Activated T-cell treated with anti-CD3 and anti-CD28 coated beads, Interleukin-2, amount 50 U/mL, for 72 hours (primary cell): ENCODE results near the gene EFCAB7. TPM values are rescaled to one million over a fixed set of nuclear protein-coding genes. Genes with fewer than 3 reads are reported as not detected.

Experiments
- ATAC-seq, 2 donors: fragments of 150-1000 bp; cut with Tn5 transposase; replicated peaks in 1 of 2; 2 replicates each; pipeline ENCODE4 v1.10.0; 2021; ENCODE audit warnings: moderate library complexity in 2 of 2, mild to moderate bottlenecking in 1 of 2
- DNase-seq, 2 donors: peaks; one replicate each; pipeline ENCODE4 v3.0.0; 2021 to 2022; ENCODE audit warnings: mixed read lengths in 1 of 2
- H3K27ac Mint-ChIP-seq: one replicate; pipeline ENCODE4 v1.8.0; 2022; ENCODE audit warnings: mild to moderate bottlenecking, moderate library complexity, mixed read lengths
- H3K27me3 Mint-ChIP-seq: one replicate; pipeline ENCODE4 v1.8.0; 2022; ENCODE audit warnings: low read depth, mixed read lengths
- H3K36me3 Mint-ChIP-seq, 2 donors: one replicate each; pipeline ENCODE4 v1.8.0; 2022; ENCODE audit warnings: mixed read lengths in 2 of 2, mild to moderate bottlenecking in 1 of 2; ENCODE audit not compliant: insufficient read depth in 2 of 2
- H3K4me1 Mint-ChIP-seq: one replicate; pipeline ENCODE4 v1.8.0; 2022; ENCODE audit warnings: low read depth, mixed read lengths
- H3K4me3 Mint-ChIP-seq, 2 donors: one replicate each; pipeline ENCODE4 v1.8.0; 2022; ENCODE audit warnings: mild to moderate bottlenecking in 2 of 2, mixed read lengths in 2 of 2, moderate library complexity in 2 of 2
- H3K9me3 Mint-ChIP-seq, 2 donors: one replicate each; pipeline ENCODE4 v1.8.0; 2022; ENCODE audit warnings: mixed read lengths in 2 of 2
- total RNA-seq, 2 donors: library from RNA; stranded (reverse); gene quantifications; one replicate each; pipeline ENCODE4 v1.2.3, GENCODE V29; 2022

EFCAB7 gene
- total RNA-seq, 2 donors from 2014 or later: 7.2 to 7.5 TPM

DNA sequence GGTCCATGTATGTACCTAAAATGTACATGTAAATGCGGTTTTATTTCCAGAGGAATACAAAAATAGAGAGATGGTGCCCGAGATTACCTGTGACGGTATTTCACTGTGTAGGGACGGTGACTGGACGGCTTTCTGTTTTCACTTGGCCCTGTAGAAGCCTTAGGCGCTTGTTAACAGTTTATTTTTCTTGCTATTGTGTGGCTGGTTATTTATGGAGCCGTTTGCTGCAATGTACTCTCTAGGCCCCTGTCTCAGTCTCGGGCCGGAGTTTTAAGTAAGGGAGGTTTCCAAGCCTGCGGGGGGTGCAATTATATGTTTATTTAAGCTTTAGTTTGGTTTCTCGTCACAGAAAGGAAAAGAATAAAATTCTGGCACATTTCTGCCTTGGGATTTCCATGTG lies 413 bp downstream of the EFCAB7 start:
- peak overlapping the region; percentile 100 for H3K27ac Mint-ChIP-seq
- peak overlapping the region; percentile 94 to 100 for H3K4me3 Mint-ChIP-seq
- DNase-seq (peak in 1 of 2 donors; percentile 1), ATAC-seq (peak; percentile 18 to 26)
- H3K4me1 Mint-ChIP-seq: peaks cover 34% of the 10 kb centered on the region
- no peaks in the 10 kb centered on the region for H3K9me3 Mint-ChIP-seq
- peaks cover 2 to 8% of the 10 kb centered on the region in 2 donors for H3K36me3 Mint-ChIP-seq
- no peaks in the 10 kb centered on the region for H3K27me3 Mint-ChIP-seq

DNA sequence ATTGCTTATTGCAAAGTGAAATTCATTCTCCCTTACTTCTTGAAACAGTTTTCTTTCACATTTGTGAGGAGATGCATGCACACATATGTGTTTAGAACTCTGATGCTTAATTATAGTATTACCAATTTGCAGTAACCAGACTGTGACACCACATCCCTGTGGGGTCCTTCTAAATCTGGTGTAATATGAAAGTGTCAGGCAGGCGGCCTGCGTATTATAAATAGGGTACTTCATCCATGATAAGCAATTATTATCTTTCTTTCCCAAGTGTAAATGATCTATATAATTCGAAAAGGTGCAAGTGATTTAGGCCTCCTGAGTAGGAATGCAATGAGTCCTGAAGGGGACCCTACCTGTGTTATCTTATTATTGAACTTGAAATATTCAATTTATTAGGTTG lies 876 bp downstream of the EFCAB7 start:
- H3K4me1 Mint-ChIP-seq: peaks cover 34% of the 10 kb centered on the region
- DNase-seq (no peak), ATAC-seq (no peak)
- H3K9me3 Mint-ChIP-seq: no peaks in the 10 kb centered on the region
- H3K4me3 Mint-ChIP-seq: peak overlapping the region; percentile 94 to 100
- peak overlapping the region; percentile 100 for H3K27ac Mint-ChIP-seq
- H3K36me3 Mint-ChIP-seq: peaks cover 2 to 8% of the 10 kb centered on the region in 2 donors
- H3K27me3 Mint-ChIP-seq: no peaks in the 10 kb centered on the region

GRCh38 chr1:63532727-63533126 lies 9.4 kb downstream of the EFCAB7 start:
- ATAC-seq (no peak), DNase-seq (no peak)
- Mint-ChIP-seq H3K4me1 (no peaks in the 10 kb centered on the region), H3K27me3 (no peaks in the 10 kb centered on the region), H3K9me3 (no peaks in the 10 kb centered on the region), H3K4me3 (no peak overlapping the region), H3K27ac (no peak overlapping the region), H3K36me3 (peaks cover 0 to 5% of the 10 kb centered on the region in 2 donors)

DNA sequence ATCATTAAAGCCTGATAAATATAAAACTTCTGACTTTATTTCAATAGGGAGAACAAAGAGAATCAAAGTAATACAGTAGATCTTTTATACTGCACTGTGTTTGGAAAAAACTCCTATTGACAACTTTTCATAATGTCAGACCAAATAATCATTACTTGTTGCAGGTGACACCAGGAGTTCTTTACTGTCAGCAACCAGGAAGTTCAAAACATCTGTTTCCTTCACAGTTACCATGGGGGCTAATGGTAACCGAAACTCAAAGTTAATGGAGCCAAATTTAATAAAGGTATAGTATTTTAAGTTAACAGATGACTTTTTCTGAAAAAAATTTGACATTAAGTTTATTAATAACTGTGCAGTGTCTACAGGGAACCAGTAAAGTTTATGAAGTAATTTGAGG lies 10.6 kb downstream of the EFCAB7 start:
- H3K27ac Mint-ChIP-seq: no peak overlapping the region
- no peak for DNase-seq
- no peak for ATAC-seq
- H3K27me3 Mint-ChIP-seq: no peaks in the 10 kb centered on the region
- H3K9me3 Mint-ChIP-seq: no peaks in the 10 kb centered on the region
- H3K4me1 Mint-ChIP-seq: no peaks in the 10 kb centered on the region
- peaks cover 0 to 2% of the 10 kb centered on the region in 2 donors for H3K36me3 Mint-ChIP-seq
- no peak overlapping the region for H3K4me3 Mint-ChIP-seq

DNA sequence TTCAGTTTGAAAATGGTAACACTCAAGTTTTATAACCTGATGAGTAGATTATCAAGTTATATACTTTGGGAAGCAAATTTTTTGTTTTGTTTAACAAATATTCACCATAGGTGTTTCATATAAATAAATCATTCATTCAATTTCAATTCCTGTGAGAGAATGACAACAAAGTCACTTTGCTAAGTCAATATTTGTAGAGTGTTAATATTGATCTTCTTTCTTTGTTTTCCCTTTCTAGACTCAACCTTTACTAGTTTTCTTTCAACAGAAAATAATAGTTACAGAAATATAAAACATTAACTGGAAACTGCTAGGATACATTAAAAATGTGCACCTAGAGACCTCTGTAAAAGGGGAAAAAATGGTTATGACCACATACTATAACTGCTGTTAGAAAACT lies 11.1 kb downstream of the EFCAB7 start:
- H3K36me3 Mint-ChIP-seq: peaks cover 0 to 2% of the 10 kb centered on the region in 2 donors
- ATAC-seq (no peak), DNase-seq (no peak)
- H3K4me3 Mint-ChIP-seq: no peak overlapping the region
- H3K4me1 Mint-ChIP-seq: no peaks in the 10 kb centered on the region
- no peaks in the 10 kb centered on the region for H3K27me3 Mint-ChIP-seq
- no peak overlapping the region for H3K27ac Mint-ChIP-seq
- no peaks in the 10 kb centered on the region for H3K9me3 Mint-ChIP-seq

DNA sequence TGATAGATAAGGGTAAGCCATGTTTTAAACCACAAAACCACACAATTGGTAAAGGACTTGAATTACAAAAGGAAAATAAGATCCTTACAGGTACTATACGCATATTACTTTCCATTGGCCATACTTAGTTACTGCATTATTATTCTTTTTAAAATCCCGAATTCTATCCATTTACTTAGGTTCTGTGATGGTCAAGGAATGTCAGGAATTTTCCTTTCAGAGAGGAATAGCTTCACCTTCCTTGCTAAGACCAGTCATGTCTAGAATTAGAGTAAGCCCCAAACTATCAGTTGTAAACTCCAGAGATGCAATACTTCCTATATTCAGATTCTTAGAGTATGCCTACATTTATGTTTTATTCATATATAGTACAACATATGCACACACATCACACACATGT lies 13.7 kb downstream of the EFCAB7 start:
- no peaks in the 10 kb centered on the region for H3K27me3 Mint-ChIP-seq

GRCh38 chr1:63537940-63538339 lies 14.6 kb downstream of the EFCAB7 start:
- DNase-seq: no peak
- ATAC-seq: no peak
- no peaks in the 10 kb centered on the region for H3K9me3 Mint-ChIP-seq
- H3K27ac Mint-ChIP-seq: no peak overlapping the region
- H3K36me3 Mint-ChIP-seq: peaks cover 0 to 2% of the 10 kb centered on the region in 2 donors
- H3K27me3 Mint-ChIP-seq: no peaks in the 10 kb centered on the region
- no peaks in the 10 kb centered on the region for H3K4me1 Mint-ChIP-seq
- no peak overlapping the region for H3K4me3 Mint-ChIP-seq

More for the DNA sequence above, 13.7 kb downstream of the EFCAB7 start:
- H3K36me3 Mint-ChIP-seq: peaks cover 0 to 2% of the 10 kb centered on the region in 2 donors
- H3K4me1 Mint-ChIP-seq: no peaks in the 10 kb centered on the region
- ATAC-seq: no peak
- no peaks in the 10 kb centered on the region for H3K9me3 Mint-ChIP-seq
- no peak overlapping the region for H3K4me3 Mint-ChIP-seq
- DNase-seq: no peak
- H3K27ac Mint-ChIP-seq: no peak overlapping the region

- H3K4me1 Mint-ChIP-seq: no peaks in the 10 kb centered on the region
- DNase-seq (no peak), ATAC-seq (no peak)
- H3K4me3 Mint-ChIP-seq: no peak overlapping the region
- H3K36me3 Mint-ChIP-seq: no peaks in the 10 kb centered on the region
- H3K27me3 Mint-ChIP-seq: no peaks in the 10 kb centered on the region
- no peaks in the 10 kb centered on the region for H3K9me3 Mint-ChIP-seq
- peak overlapping the region; percentile 54 for H3K27ac Mint-ChIP-seq
Measured at GRCh38 chr1:63545780-63546179, 22.5 kb downstream of the EFCAB7 start.

DNA sequence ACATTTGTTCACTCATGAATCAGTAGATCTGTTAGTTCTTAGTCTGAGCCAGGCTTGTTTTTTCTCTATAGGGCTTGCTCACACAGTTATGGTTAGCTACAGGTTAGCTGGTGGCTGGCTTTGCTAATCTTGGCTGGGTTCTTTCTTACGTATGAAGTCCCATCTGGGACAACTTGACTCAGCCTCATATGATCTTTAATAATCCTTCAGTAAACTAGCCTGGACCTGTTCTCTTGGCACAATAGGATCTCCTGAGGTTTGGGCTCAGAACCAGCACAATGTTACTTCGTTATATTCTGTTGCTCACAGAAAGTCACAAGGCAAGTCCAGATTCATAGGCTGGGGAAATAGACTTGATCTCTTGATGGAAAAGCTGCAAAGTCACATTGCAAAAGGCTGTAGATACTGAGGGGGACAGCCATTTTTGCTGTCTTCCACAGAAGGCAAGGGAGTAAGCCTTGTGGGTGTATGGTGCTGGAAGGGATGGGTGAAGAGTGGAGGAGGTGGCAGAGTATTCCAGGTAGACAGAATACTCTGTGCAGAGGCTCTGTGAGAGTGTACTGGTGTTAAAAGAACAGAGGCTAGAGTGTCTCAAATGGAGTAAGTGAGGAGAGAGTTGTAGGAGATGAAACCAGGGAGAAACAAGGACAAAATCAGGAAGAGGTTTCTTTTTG lies 24.4 kb downstream of the EFCAB7 start:
- Mint-ChIP-seq H3K9me3 (no peaks in the 10 kb centered on the region), H3K27ac (no peak overlapping the region), H3K4me3 (no peak overlapping the region), H3K27me3 (no peaks in the 10 kb centered on the region), H3K4me1 (no peaks in the 10 kb centered on the region), H3K36me3 (no peaks in the 10 kb centered on the region)
- ATAC-seq (no peak), DNase-seq (no peak)

DNA sequence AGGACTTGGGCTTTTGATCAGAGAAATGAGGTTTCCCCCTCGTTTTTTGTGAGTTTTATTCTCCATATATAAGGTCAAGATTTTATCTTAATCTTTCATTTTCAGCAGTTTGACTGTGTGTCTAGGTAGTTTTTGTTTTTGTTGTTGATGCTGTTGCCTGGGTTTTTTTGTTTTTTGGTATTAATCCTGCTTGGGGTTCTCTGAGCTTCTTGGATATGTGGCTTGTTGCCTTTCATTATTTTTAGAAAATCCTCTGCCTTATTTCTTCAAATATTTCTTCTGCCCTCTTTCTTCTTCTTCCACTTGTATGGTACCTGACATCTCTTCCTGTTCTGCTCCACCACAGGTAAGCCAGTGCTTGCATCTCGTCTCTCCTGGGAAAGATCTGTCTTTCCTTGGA lies 25.0 kb downstream of the EFCAB7 start:
- no peak for ATAC-seq
- no peak for DNase-seq
- Mint-ChIP-seq H3K4me1 (no peaks in the 10 kb centered on the region), H3K27ac (no peak overlapping the region), H3K27me3 (no peaks in the 10 kb centered on the region), H3K36me3 (no peaks in the 10 kb centered on the region), H3K9me3 (no peaks in the 10 kb centered on the region), H3K4me3 (no peak overlapping the region)

DNA sequence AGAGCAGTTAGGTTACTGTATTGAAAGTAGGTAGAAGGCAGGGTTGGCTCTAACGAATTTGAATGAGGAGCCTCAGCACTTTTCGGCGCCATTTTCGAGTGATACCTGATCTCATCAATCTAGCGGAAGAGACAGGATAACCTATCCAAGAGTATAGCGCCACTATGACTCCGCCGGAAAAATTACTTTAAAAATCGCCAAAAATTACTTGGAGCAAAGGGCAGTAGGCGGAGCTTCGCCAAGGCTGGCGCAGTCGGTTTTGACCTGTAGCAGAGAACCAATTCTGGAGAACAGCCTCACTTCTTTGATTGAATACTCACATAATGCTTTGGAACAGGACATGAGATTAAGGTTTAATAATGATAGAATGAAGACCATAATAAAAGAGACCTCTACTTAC lies 25.6 kb downstream of the EFCAB7 start:
- H3K27me3 Mint-ChIP-seq: no peaks in the 10 kb centered on the region
- H3K36me3 Mint-ChIP-seq: no peaks in the 10 kb centered on the region
- H3K4me1 Mint-ChIP-seq: no peaks in the 10 kb centered on the region
- DNase-seq (no peak), ATAC-seq (no peak)
- no peak overlapping the region for H3K4me3 Mint-ChIP-seq
- H3K27ac Mint-ChIP-seq: no peak overlapping the region
- no peaks in the 10 kb centered on the region for H3K9me3 Mint-ChIP-seq

GRCh38 chr1:63555480-63555879 lies 32.2 kb downstream of the EFCAB7 start:
- H3K4me1 Mint-ChIP-seq: no peaks in the 10 kb centered on the region
- no peaks in the 10 kb centered on the region for H3K9me3 Mint-ChIP-seq
- H3K4me3 Mint-ChIP-seq: no peak overlapping the region
- H3K27ac Mint-ChIP-seq: no peak overlapping the region
- no peak for ATAC-seq
- H3K27me3 Mint-ChIP-seq: no peaks in the 10 kb centered on the region
- no peak for DNase-seq
- no peaks in the 10 kb centered on the region for H3K36me3 Mint-ChIP-seq

DNA sequence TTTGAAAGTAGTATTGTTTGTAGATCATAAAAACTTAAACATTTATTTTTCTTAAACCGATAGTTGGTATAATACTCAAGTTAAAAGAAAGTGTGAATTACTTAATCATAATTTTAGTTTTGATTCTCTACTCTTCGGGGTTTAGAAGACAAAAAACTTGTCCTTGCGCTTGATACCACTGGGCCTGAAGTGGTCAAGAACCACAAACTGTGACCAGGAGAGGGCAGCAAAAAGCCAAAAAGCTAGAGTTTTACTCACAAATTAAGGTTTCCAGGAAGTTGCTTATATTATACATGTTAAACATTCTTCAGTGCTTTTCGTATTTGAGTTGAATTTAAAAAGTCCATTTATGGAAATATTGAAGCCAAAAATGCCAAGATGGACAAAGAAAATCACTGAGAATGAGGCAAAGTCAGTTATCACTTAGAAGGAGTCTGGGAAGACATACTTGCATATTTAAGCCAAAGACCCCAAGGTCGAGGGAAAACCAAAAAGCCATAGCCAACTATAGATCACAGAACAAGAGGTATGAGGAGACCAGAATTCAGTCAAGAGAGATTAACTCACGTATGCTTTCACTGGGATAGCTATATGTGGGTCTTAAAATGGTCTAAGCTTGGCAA lies 34.2 kb downstream of the EFCAB7 start:
- peak; percentile 24 to 25 for DNase-seq
- Mint-ChIP-seq H3K9me3 (no peaks in the 10 kb centered on the region), H3K4me1 (no peaks in the 10 kb centered on the region), H3K36me3 (peaks cover 0 to 1% of the 10 kb centered on the region in 2 donors), H3K27ac (no peak overlapping the region), H3K27me3 (no peaks in the 10 kb centered on the region), H3K4me3 (no peak overlapping the region)
- ATAC-seq: no peak

- H3K27me3 Mint-ChIP-seq: no peaks in the 10 kb centered on the region
- H3K36me3 Mint-ChIP-seq: peaks cover 0 to 3% of the 10 kb centered on the region in 2 donors
- no peaks in the 10 kb centered on the region for H3K4me1 Mint-ChIP-seq
- no peak overlapping the region for H3K27ac Mint-ChIP-seq
- DNase-seq: no peak
- H3K9me3 Mint-ChIP-seq: no peaks in the 10 kb centered on the region
- no peak for ATAC-seq
- no peak overlapping the region for H3K4me3 Mint-ChIP-seq
Measured at GRCh38 chr1:63559357-63559756, 36.0 kb downstream of the EFCAB7 start.
